Trophoblast cell (in vitro differentiated cells and primary cell): ENCODE measurements around the gene CA7.
A peak's percentile ranks its signal among the peaks of the same experiment; 100 is the strongest.

ENCODE experiments used
- DNase-seq, 2 donors: peaks; one replicate each; pipeline ENCODE4 v3.0.0-alpha.2; 2016
- H2AFZ ChIP-seq: 2 replicates; pipeline ENCODE4 v1.6.1; 2013; ENCODE audit warnings: low read length, moderate library complexity, mild to moderate bottlenecking; ENCODE audit not compliant: insufficient read depth, poor library complexity
- H2AK5ac ChIP-seq: 2 replicates; pipeline ENCODE4 v1.6.1; 2013; ENCODE audit warnings: mild to moderate bottlenecking, low read length
- H2BK120ac ChIP-seq: 2 replicates; pipeline ENCODE4 v1.6.1; 2013; ENCODE audit warnings: low read length, mild to moderate bottlenecking, moderate library complexity; ENCODE audit not compliant: insufficient read depth, poor library complexity
- H2BK12ac ChIP-seq: 2 replicates; pipeline ENCODE4 v1.6.1; 2013; ENCODE audit warnings: mild to moderate bottlenecking, low read length, moderate library complexity
- H2BK5ac ChIP-seq: 2 replicates; pipeline ENCODE4 v1.6.1; 2013; ENCODE audit warnings: low read length, low read depth, moderate library complexity, mild to moderate bottlenecking; ENCODE audit not compliant: poor library complexity
- H3K14ac ChIP-seq: 2 replicates; pipeline ENCODE4 v1.6.1; 2013; ENCODE audit warnings: mild to moderate bottlenecking, low read length
- H3K18ac ChIP-seq: 2 replicates; pipeline ENCODE4 v1.6.1; 2013; ENCODE audit warnings: mild to moderate bottlenecking, low read length
- H3K23ac ChIP-seq: 2 replicates; pipeline ENCODE4 v1.6.1; 2013; ENCODE audit warnings: low read length
- H3K27ac ChIP-seq: 2 replicates; pipeline ENCODE4 v1.5.1; 2013; ENCODE audit warnings: low read depth, mild to moderate bottlenecking, inconsistent platforms, low read length, moderate library complexity
- H3K27me3 ChIP-seq: 2 replicates; pipeline ENCODE4 v1.6.1; 2013; ENCODE audit warnings: inconsistent platforms, mild to moderate bottlenecking, low read length, moderate library complexity; ENCODE audit not compliant: insufficient read depth
- H3K36me3 ChIP-seq, 2 experiments: 1 replicate in 1 of 2; 2 replicates in 1 of 2; pipeline ENCODE4 v1.6.1; 2013; ENCODE audit warnings: low read length in 2 of 2, mild to moderate bottlenecking in 2 of 2, moderate library complexity in 1 of 2; ENCODE audit not compliant: insufficient read depth in 2 of 2, control insufficient read depth in 1 of 2
- H3K4ac ChIP-seq: 2 replicates; pipeline ENCODE4 v1.6.1; 2013; ENCODE audit warnings: low read depth, mild to moderate bottlenecking, low read length, moderate library complexity
- H3K4me1 ChIP-seq, 2 experiments: 1 replicate in 1 of 2; 2 replicates in 1 of 2; pipeline ENCODE4 v1.6.1; 2013; ENCODE audit warnings: low read length in 2 of 2, mild to moderate bottlenecking in 2 of 2, moderate library complexity in 1 of 2; ENCODE audit not compliant: insufficient read depth in 2 of 2, control insufficient read depth in 1 of 2
- H3K4me2 ChIP-seq: 2 replicates; pipeline ENCODE4 v1.6.1; 2013; ENCODE audit warnings: inconsistent platforms, mild to moderate bottlenecking, low read length, moderate library complexity
- H3K4me3 ChIP-seq: 2 replicates; pipeline ENCODE4 v1.5.1; 2013; ENCODE audit warnings: mild to moderate bottlenecking, low read depth, low read length, inconsistent platforms
- H3K79me1 ChIP-seq: one replicate; pipeline ENCODE4 v1.6.1; 2013; ENCODE audit warnings: low read length
- H3K79me2 ChIP-seq: 2 replicates; pipeline ENCODE4 v1.6.1; 2013; ENCODE audit warnings: low read length, mild to moderate bottlenecking; ENCODE audit not compliant: control insufficient read depth, insufficient read depth, poor library complexity
- H3K9ac ChIP-seq: 2 replicates; pipeline ENCODE4 v1.6.1; 2013; ENCODE audit warnings: mild to moderate bottlenecking, low read length
- H3K9me3 ChIP-seq: 2 replicates; pipeline ENCODE4 v1.6.1; 2013; ENCODE audit warnings: low read depth, mild to moderate bottlenecking, control low read depth, inconsistent platforms, low read length; ENCODE audit not compliant: insufficient read depth
- H4K12ac ChIP-seq: 2 replicates; pipeline ENCODE4 v1.6.1; 2013; ENCODE audit warnings: low read depth, mild to moderate bottlenecking, low read length, moderate library complexity
- H4K8ac ChIP-seq: 2 replicates; pipeline ENCODE4 v1.6.1; 2013; ENCODE audit warnings: low read depth, mild to moderate bottlenecking, low read length, moderate library complexity
- H4K91ac ChIP-seq: one replicate; pipeline ENCODE4 v1.6.1; 2013; ENCODE audit warnings: low read depth, mild to moderate bottlenecking, low read length, moderate library complexity
- WGBS: extraction: QIAGEN DNeasy Blood & Tissue Kit; methylation state at CpG from one replicate; pipeline ENCODE4 v1.1.7; 2013; ENCODE audit warnings: missing lambda C conversion rate; ENCODE audit not compliant: insufficient read length, insufficient coverage; ENCODE audit errors: extremely low coverage; 5-methylcytosine and 5-hydroxymethylcytosine counted together

CA7 gene

GRCh38 chr16:66872559-66872942, 28.3 kb downstream of the CA7 start:
- no peak overlapping the region for H2AK5ac ChIP-seq
- no peaks in the 10 kb centered on the region for H3K79me1 ChIP-seq
- no peaks in the 10 kb centered on the region for H3K27me3 ChIP-seq
- no peak overlapping the region for H3K18ac ChIP-seq
- H3K4me1 ChIP-seq, result peaks cover 2 to 8% of the 10 kb centered on the region in 2 experiments
- H3K4me3 ChIP-seq, result no peak overlapping the region
- no peak overlapping the region for H2BK120ac ChIP-seq
- no CpG with 5 or more reads among the region's 4 CpGs for WGBS
- H3K79me2 ChIP-seq, result no peaks in the 10 kb centered on the region
- peak overlapping the region; percentile 12 for H2AFZ ChIP-seq
- no peaks in the 10 kb centered on the region for H3K36me3 ChIP-seq
- H3K9ac ChIP-seq, result no peak overlapping the region
- no peak overlapping the region for H3K27ac ChIP-seq
- H3K4me2 ChIP-seq, result peak overlapping the region; percentile 50
- no peak overlapping the region for H4K91ac ChIP-seq
- H3K4ac ChIP-seq, result no peak overlapping the region
- no peak overlapping the region for H2BK12ac ChIP-seq
- H3K23ac ChIP-seq, result no peak overlapping the region
- H3K9me3 ChIP-seq, result no peaks in the 10 kb centered on the region
- H2BK5ac ChIP-seq, result no peak overlapping the region
- DNase-seq, result no peak
- H3K14ac ChIP-seq, result no peak overlapping the region
- H4K8ac ChIP-seq, result no peak overlapping the region
- H4K12ac ChIP-seq, result no peak overlapping the region

- no peaks in the 10 kb centered on the region for H3K36me3 ChIP-seq
- no peak overlapping the region for H3K18ac ChIP-seq
- H3K79me1 ChIP-seq, result no peaks in the 10 kb centered on the region
- DNase-seq, result peak; percentile 88 to 95
- no peaks in the 10 kb centered on the region for H3K9me3 ChIP-seq
- H3K4me3 ChIP-seq, result no peak overlapping the region
- no peak overlapping the region for H3K14ac ChIP-seq
- H2BK120ac ChIP-seq, result no peak overlapping the region
- peak overlapping the region; percentile 19 for H4K91ac ChIP-seq
- H3K4me2 ChIP-seq, result peak overlapping the region; percentile 50
- peaks cover 2 to 8% of the 10 kb centered on the region in 2 experiments for H3K4me1 ChIP-seq
- H3K9ac ChIP-seq, result no peak overlapping the region
- H2AK5ac ChIP-seq, result no peak overlapping the region
- no peak overlapping the region for H3K4ac ChIP-seq
- peak overlapping the region; percentile 48 for H2AFZ ChIP-seq
- no peak overlapping the region for H4K12ac ChIP-seq
- peak overlapping the region; percentile 2 for H2BK12ac ChIP-seq
- no peaks in the 10 kb centered on the region for H3K79me2 ChIP-seq
- no peak overlapping the region for H3K27ac ChIP-seq
- H2BK5ac ChIP-seq, result no peak overlapping the region
- H3K23ac ChIP-seq, result no peak overlapping the region
- H3K27me3 ChIP-seq, result no peaks in the 10 kb centered on the region
- no CpG with 5 or more reads among the region's 39 CpGs for WGBS
- H4K8ac ChIP-seq, result peak overlapping the region; percentile 46
Measured at GRCh38 chr16:66872943-66873684, 28.9 kb downstream of the CA7 start.

- no peak overlapping the region for H2BK5ac ChIP-seq
- no peaks in the 10 kb centered on the region for H3K79me1 ChIP-seq
- no peak for DNase-seq
- H3K36me3 ChIP-seq, result no peaks in the 10 kb centered on the region
- no peaks in the 10 kb centered on the region for H3K79me2 ChIP-seq
- H2BK12ac ChIP-seq, result no peak overlapping the region
- H4K91ac ChIP-seq, result no peak overlapping the region
- no peak overlapping the region for H3K4me2 ChIP-seq
- H3K18ac ChIP-seq, result no peak overlapping the region
- no peak overlapping the region for H4K12ac ChIP-seq
- H3K23ac ChIP-seq, result no peak overlapping the region
- H2AFZ ChIP-seq, result peak overlapping the region; percentile 48
- peaks cover 2 to 8% of the 10 kb centered on the region in 2 experiments for H3K4me1 ChIP-seq
- no peak overlapping the region for H3K4ac ChIP-seq
- H2BK120ac ChIP-seq, result no peak overlapping the region
- H3K14ac ChIP-seq, result no peak overlapping the region
- no peak overlapping the region for H3K27ac ChIP-seq
- H3K9ac ChIP-seq, result no peak overlapping the region
- no peak overlapping the region for H4K8ac ChIP-seq
- H3K27me3 ChIP-seq, result no peaks in the 10 kb centered on the region
- no peaks in the 10 kb centered on the region for H3K9me3 ChIP-seq
- no peak overlapping the region for H3K4me3 ChIP-seq
- no peak overlapping the region for H2AK5ac ChIP-seq
Measured at GRCh38 chr16:66873685-66874055, 29.5 kb downstream of the CA7 start.

GRCh38 chr16:66874079-66874775, 30.0 kb downstream of the CA7 start:
- Histone ChIP-seq H3K4me1 (peaks cover 2 to 8% of the 10 kb centered on the region in 2 experiments), H2AK5ac (no peak overlapping the region), H2BK5ac (no peak overlapping the region), H3K27me3 (no peaks in the 10 kb centered on the region), H2BK12ac (no peak overlapping the region), H2BK120ac (no peak overlapping the region), H3K79me2 (no peaks in the 10 kb centered on the region), H3K9ac (no peak overlapping the region), H3K23ac (no peak overlapping the region), H3K9me3 (no peaks in the 10 kb centered on the region), H3K4me3 (no peak overlapping the region), H3K18ac (no peak overlapping the region), H3K4ac (no peak overlapping the region), H3K79me1 (no peaks in the 10 kb centered on the region), H3K4me2 (no peak overlapping the region), H3K14ac (no peak overlapping the region), H4K91ac (no peak overlapping the region), H4K8ac (no peak overlapping the region), H2AFZ (no peak overlapping the region), H3K36me3 (no peaks in the 10 kb centered on the region), H3K27ac (no peak overlapping the region), H4K12ac (no peak overlapping the region)
- DNase-seq, result peak in 1 of 2 donors; percentile 13
- WGBS, result no CpG with 5 or more reads among the region's 1 CpG
